Chondrocyte (in vitro differentiated cells): ENCODE data around the gene DAND5. TPM values are rescaled to one million over a fixed set of nuclear protein-coding genes. Genes with fewer than 3 reads are reported as not detected.

Source experiments
- DNase-seq: peaks from one replicate; pipeline ENCODE4 v3.0.0; 2021; ENCODE audit warnings: mixed read lengths, low spot score
- H3K27ac Mint-ChIP-seq: one replicate; pipeline ENCODE4 v1.8.0; 2021; ENCODE audit warnings: mild to moderate bottlenecking, moderate library complexity, mixed read lengths; ENCODE audit not compliant: unreplicated experiment
- H3K27me3 Mint-ChIP-seq: 2 replicates; pipeline ENCODE4 v1.8.0; 2021; ENCODE audit warnings: low read depth, mixed read lengths
- H3K36me3 Mint-ChIP-seq: 2 replicates; pipeline ENCODE4 v1.8.0; 2021; ENCODE audit warnings: low read depth, mixed read lengths
- H3K4me1 Mint-ChIP-seq: 2 replicates; pipeline ENCODE4 v1.8.0; 2021; ENCODE audit warnings: low read depth, mild to moderate bottlenecking, mixed read lengths
- H3K4me3 Mint-ChIP-seq: one replicate; pipeline ENCODE4 v1.8.0; 2021; ENCODE audit warnings: mild to moderate bottlenecking, moderate library complexity, mixed read lengths; ENCODE audit not compliant: unreplicated experiment
- H3K9me3 Mint-ChIP-seq: 2 replicates; pipeline ENCODE4 v1.8.0; 2021; ENCODE audit warnings: low read depth, mixed read lengths
- microRNA-seq: library from miRNA; unstranded; fragments of <30 nt; microRNA quantifications from one replicate; pipeline ENCODE4 v1.2.0, GENCODE V29; 2020; ENCODE audit warnings: borderline number of aligned reads
- total RNA-seq: library from RNA; stranded (reverse); gene quantifications from 3 replicates; pipeline ENCODE4 v1.2.1, GENCODE V29; 2021
- TF ChIP-seq, protein P1 (sequence below): fragments of 200-600 bp; sonication (generic); IDR thresholded peaks from 2 replicates; pipeline ENCODE4 v1.5.0; 2021; ENCODE audit warnings: antibody characterized with exemption, mild to moderate bottlenecking, moderate library complexity

Gene DAND5
- total RNA-seq, 1 donor from 2014 or later, result 0.57 TPM

DNA sequence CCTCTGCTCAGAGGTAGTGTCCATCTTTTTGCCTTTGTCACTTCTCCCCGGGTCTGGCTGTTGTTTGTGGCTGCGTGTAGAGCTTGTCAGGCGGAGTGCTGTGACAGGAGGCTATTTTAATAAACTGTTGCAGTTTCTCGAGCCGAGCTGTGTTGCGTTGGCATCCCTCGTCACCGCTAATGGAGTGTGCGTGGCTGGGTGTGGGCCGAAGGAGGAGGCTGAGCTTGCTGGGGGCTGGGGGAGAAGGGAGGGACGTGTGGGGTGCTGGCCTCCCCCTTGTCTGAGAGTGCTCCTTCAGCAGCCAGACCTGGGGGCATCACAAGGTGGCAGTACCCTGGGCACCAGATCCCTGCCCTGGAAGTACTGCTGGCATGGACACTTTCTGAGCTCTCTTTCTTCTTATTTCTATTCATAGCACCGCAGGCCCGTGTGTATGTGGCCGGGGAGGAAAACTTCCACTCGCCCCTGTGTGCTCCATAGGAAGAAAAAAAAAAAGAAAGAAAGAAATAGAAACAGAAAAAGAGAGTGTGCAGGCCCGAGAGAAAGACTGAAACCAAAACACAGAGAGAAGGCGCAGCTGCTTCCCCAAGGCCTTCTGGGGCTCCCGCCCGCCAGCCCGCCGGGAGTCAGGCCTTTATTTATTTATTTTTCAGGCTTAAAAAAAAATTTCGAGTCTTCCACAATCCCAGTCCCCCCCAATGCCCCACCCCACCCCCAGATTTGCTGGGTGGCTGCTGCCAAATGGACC is 52.9 kb downstream of the DAND5 start:
- Mint-ChIP-seq H3K36me3 (peaks cover 30% of the 10 kb centered on the region), H3K27me3 (peaks cover 9% of the 10 kb centered on the region), H3K4me3 (peak overlapping the region; percentile 57), H3K27ac (peak overlapping the region; percentile 86), H3K4me1 (peaks cover 65% of the 10 kb centered on the region), H3K9me3 (no peaks in the 10 kb centered on the region)
- TF ChIP-seq, protein P1, sequence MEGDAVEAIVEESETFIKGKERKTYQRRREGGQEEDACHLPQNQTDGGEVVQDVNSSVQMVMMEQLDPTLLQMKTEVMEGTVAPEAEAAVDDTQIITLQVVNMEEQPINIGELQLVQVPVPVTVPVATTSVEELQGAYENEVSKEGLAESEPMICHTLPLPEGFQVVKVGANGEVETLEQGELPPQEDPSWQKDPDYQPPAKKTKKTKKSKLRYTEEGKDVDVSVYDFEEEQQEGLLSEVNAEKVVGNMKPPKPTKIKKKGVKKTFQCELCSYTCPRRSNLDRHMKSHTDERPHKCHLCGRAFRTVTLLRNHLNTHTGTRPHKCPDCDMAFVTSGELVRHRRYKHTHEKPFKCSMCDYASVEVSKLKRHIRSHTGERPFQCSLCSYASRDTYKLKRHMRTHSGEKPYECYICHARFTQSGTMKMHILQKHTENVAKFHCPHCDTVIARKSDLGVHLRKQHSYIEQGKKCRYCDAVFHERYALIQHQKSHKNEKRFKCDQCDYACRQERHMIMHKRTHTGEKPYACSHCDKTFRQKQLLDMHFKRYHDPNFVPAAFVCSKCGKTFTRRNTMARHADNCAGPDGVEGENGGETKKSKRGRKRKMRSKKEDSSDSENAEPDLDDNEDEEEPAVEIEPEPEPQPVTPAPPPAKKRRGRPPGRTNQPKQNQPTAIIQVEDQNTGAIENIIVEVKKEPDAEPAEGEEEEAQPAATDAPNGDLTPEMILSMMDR, result peak; percentile 22
- no peak for DNase-seq

DNA sequence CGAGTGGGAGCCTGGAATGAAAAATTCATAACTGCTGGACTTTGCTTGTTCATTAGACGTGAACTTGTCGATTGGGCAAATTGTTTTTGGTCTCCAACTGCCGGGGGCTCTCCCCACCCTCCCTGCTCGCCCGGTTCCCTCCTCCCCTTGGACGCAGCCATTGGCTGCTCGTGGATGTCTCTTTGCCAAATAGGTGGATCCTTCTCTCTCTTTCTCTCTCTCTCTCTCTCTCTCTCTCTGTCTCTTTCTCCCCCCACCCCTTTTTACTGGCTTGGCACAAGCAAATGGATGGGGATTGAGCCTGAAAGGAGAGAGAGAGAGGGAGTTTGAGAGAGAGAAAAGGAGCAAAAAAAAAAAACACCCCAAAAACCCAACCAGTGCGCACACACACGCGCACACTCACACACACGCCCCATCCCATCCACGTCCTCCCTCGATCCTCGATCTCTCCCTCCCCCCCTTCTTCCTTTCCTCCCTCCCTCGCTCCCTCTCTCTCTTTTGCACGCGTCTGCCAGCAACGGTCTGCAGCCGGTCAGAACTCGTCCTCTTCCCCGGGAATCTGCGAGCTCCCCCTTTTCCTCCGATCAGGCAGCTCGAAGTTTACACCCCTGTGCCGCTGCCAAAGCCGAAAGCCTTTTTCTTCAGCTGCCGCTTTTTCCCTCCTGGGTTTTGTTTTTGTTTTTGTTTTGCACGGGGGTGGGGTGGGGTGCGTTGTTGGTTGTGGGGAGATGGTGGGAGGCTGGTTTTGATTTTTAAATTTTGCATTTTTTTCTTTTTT is 53.7 kb downstream of the DAND5 start:
- Mint-ChIP-seq H3K4me3 (peak overlapping the region; percentile 64), H3K36me3 (peaks cover 30% of the 10 kb centered on the region), H3K27me3 (peaks cover 9% of the 10 kb centered on the region), H3K4me1 (peaks cover 59% of the 10 kb centered on the region), H3K9me3 (no peaks in the 10 kb centered on the region), H3K27ac (peak overlapping the region; percentile 81)
- TF ChIP-seq, protein P1, result no peak
- no peak for DNase-seq

DNA sequence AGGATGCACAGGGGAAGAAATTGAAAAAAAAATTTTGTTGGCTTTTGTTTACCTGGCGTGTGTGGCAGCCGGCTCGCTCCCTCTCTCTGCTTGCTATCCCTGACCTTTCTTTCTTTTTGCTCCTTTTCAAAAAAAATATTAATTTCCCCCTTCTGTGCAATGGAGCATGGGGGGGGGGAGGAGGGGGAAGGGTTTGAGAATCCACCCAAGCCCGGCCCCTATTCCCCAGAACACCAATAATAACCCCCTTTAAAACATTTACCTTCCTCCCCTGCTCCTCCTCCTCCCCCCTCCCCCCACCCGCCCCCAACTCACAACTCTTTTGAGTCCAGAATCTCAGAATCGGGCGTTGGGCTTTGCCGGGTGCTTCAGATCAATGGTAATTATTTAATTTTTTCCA is 54.3 kb downstream of the DAND5 start:
- peak overlapping the region; percentile 81 for H3K27ac Mint-ChIP-seq

More for the DNA sequence above, 54.3 kb downstream of the DAND5 start:
- peak overlapping the region; percentile 64 for H3K4me3 Mint-ChIP-seq
- no peaks in the 10 kb centered on the region for H3K9me3 Mint-ChIP-seq
- TF ChIP-seq, protein P1, result no peak
- DNase-seq, result no peak
- peaks cover 56% of the 10 kb centered on the region for H3K4me1 Mint-ChIP-seq
- peaks cover 9% of the 10 kb centered on the region for H3K27me3 Mint-ChIP-seq
- peaks cover 33% of the 10 kb centered on the region for H3K36me3 Mint-ChIP-seq

Small RNA genes lying within 50 kb of the gene (microRNA-seq; reads per million reads assigned to microRNA genes)
- gene MIR5695 (not detected), gene MIR6515 (2.8 reads per million)

Other genes starting within 250 kb of the DAND5 start
- 64.5 to 82.7 TPM (median 71.8 TPM) in 3 replicates for gene TNPO2, start 245.6 kb upstream of the DAND5 start, total RNA-seq
- gene TRIR, start 234.9 kb upstream of the DAND5 start, total RNA-seq, result 132 to 145 TPM (median 137 TPM) in 3 replicates
- gene GET3, start 232.1 kb upstream of the DAND5 start, total RNA-seq, result 44.2 to 57.0 TPM (median 48.8 TPM) in 3 replicates
- gene BEST2, start 217.8 kb upstream of the DAND5 start, total RNA-seq, result not detected in 3 replicates
- 26.8 to 34.0 TPM (median 30.5 TPM) in 3 replicates for gene HOOK2, start 194.0 kb upstream of the DAND5 start, total RNA-seq
- 99.0 to 129 TPM (median 122 TPM) in 3 replicates for gene JUNB, start 178.1 kb upstream of the DAND5 start, total RNA-seq
- 184 to 211 TPM (median 190 TPM) in 3 replicates for gene PRDX2, start 167.8 kb upstream of the DAND5 start, total RNA-seq
- 3.6 to 5.4 TPM (median 4.5 TPM) in 3 replicates for gene THSD8, start 167.5 kb upstream of the DAND5 start, total RNA-seq
- gene RNASEH2A, start 163.0 kb upstream of the DAND5 start, total RNA-seq, result 9.9 to 22.8 TPM (median 11.9 TPM) in 3 replicates
- not detected in 3 replicates for gene RTBDN, start 135.0 kb upstream of the DAND5 start, total RNA-seq
- 0.44 to 1.6 TPM (median 0.97 TPM) in 3 replicates for gene MAST1, start 131.1 kb upstream of the DAND5 start, total RNA-seq
- gene DNASE2, start 88.1 kb upstream of the DAND5 start, total RNA-seq, result 36.6 to 52.8 TPM (median 50.9 TPM) in 3 replicates
- not detected in 3 replicates for gene KLF1, start 82.4 kb upstream of the DAND5 start, total RNA-seq
- gene GCDH, start 78.4 kb upstream of the DAND5 start, total RNA-seq, result 13.2 to 21.3 TPM (median 14.4 TPM) in 3 replicates
- gene SYCE2, start 50.3 kb upstream of the DAND5 start, total RNA-seq, result 0.53 TPM in 1 of 3 replicates, not detected in the others
- gene FARSA, start 35.9 kb upstream of the DAND5 start, total RNA-seq, result 46.4 to 53.3 TPM (median 47.4 TPM) in 3 replicates
- gene CALR, start 31.0 kb upstream of the DAND5 start, total RNA-seq, result 1,165 to 1,556 TPM (median 1,179 TPM) in 3 replicates
- gene RAD23A, start 23.7 kb upstream of the DAND5 start, total RNA-seq, result 71.6 to 94.9 TPM (median 72.4 TPM) in 3 replicates
- gene GADD45GIP1, start 12.4 kb upstream of the DAND5 start, total RNA-seq, result 28.8 to 31.3 TPM (median 29.1 TPM) in 3 replicates
- gene NFIX, start 25.9 kb downstream of the DAND5 start, total RNA-seq, result 95.4 to 117 TPM (median 98.9 TPM) in 3 replicates
- 0.38 to 0.47 TPM in 2 of 3 replicates, not detected in the other for gene LYL1, start 133.3 kb downstream of the DAND5 start, total RNA-seq
- gene TRMT1, start 147.2 kb downstream of the DAND5 start, total RNA-seq, result 25.4 to 35.8 TPM (median 28.9 TPM) in 3 replicates
- 45.2 to 49.5 TPM (median 47.3 TPM) in 3 replicates for gene NACC1, start 148.7 kb downstream of the DAND5 start, total RNA-seq
- 42.9 to 53.0 TPM (median 45.6 TPM) in 3 replicates for gene STX10, start 180.8 kb downstream of the DAND5 start, total RNA-seq
- gene IER2, start 180.8 kb downstream of the DAND5 start, total RNA-seq, result 38.4 to 67.1 TPM (median 58.5 TPM) in 3 replicates